ENCODE measurements around the gene ARHGAP15.

Gene ARHGAP15

GRCh38 chr2:143466391-143466790, 337.2 kb downstream of the ARHGAP15 start:
- DNase-seq, result no peak

- DNase-seq, result no peak
These were observed 337.8 kb downstream of the ARHGAP15 start for GRCh38 chr2:143467011-143467410.

- no peak for DNase-seq
These were observed 339.2 kb downstream of the ARHGAP15 start for GRCh38 chr2:143468341-143468888.

GRCh38 chr2:143469323-143469722, 340.1 kb downstream of the ARHGAP15 start:
- DNase-seq, result no peak

GRCh38 chr2:143471550-143471949, 342.3 kb downstream of the ARHGAP15 start:
- DNase-seq, result no peak

GRCh38 chr2:143473216-143473615, 344.0 kb downstream of the ARHGAP15 start:
- DNase-seq, result no peak

GRCh38 chr2:143473820-143474219, 344.6 kb downstream of the ARHGAP15 start:
- no peak for DNase-seq

- no peak for DNase-seq
These were observed 345.4 kb downstream of the ARHGAP15 start for GRCh38 chr2:143474586-143474985.

GRCh38 chr2:143475041-143475776, 346.0 kb downstream of the ARHGAP15 start:
- DNase-seq, result no peak

- no peak for DNase-seq
These were observed 347.3 kb downstream of the ARHGAP15 start for GRCh38 chr2:143476336-143477087.

GRCh38 chr2:143477714-143478443, 348.7 kb downstream of the ARHGAP15 start:
- DNase-seq, result no peak

- no peak for DNase-seq
These were observed 350.9 kb downstream of the ARHGAP15 start for GRCh38 chr2:143480086-143480485.

- DNase-seq, result no peak
These were observed 351.5 kb downstream of the ARHGAP15 start for GRCh38 chr2:143480601-143481236.

GRCh38 chr2:143481237-143481623, 352.0 kb downstream of the ARHGAP15 start:
- DNase-seq, result no peak

- DNase-seq, result no peak
These were observed 352.5 kb downstream of the ARHGAP15 start for GRCh38 chr2:143481733-143482132.

- no peak for DNase-seq
These were observed 353.1 kb downstream of the ARHGAP15 start for GRCh38 chr2:143482316-143482715.

GRCh38 chr2:143482771-143483170, 353.6 kb downstream of the ARHGAP15 start:
- DNase-seq, result no peak

- DNase-seq, result no peak
These were observed 357.8 kb downstream of the ARHGAP15 start for GRCh38 chr2:143486976-143487375.

GRCh38 chr2:143489145-143489544, 359.9 kb downstream of the ARHGAP15 start:
- no peak for DNase-seq

- no peak for DNase-seq
These were observed 361.9 kb downstream of the ARHGAP15 start for GRCh38 chr2:143491131-143491530.

- DNase-seq, result no peak
These were observed 364.1 kb downstream of the ARHGAP15 start for GRCh38 chr2:143493339-143493738.

GRCh38 chr2:143497726-143498125, 368.5 kb downstream of the ARHGAP15 start:
- no peak for DNase-seq

GRCh38 chr2:143498496-143498895, 369.3 kb downstream of the ARHGAP15 start:
- DNase-seq, result no peak

All from hippocampal formation (tissue), 2 donors.